ENCODE measurements around the gene NEURL1.
"Not testable (repeated sequence)": the region's sequence is repeated elsewhere in the genome, so short reads cannot be mapped to it uniquely, and the experiment has no call there.

Gene NEURL1

GRCh38 chr10:103602028-103602851 lies 108.7 kb downstream of the NEURL1 start:
- no peak overlapping the region for H3K27ac ChIP-seq
- no peak for TF ChIP-seq CTCF (conservative IDR thresholded peaks at IDR 0.05)
- TF ChIP-seq ZFX (IDR thresholded peaks at IDR 0.05), result no peak

- no peak overlapping the region for H3K27ac ChIP-seq
- TF ChIP-seq ZFX (IDR thresholded peaks at IDR 0.05), result no peak
- TF ChIP-seq CTCF (conservative IDR thresholded peaks at IDR 0.05), result no peak
These were observed 109.3 kb downstream of the NEURL1 start for GRCh38 chr10:103602852-103603155.

GRCh38 chr10:103603382-103603781 lies 109.9 kb downstream of the NEURL1 start:
- no peak for TF ChIP-seq CTCF (conservative IDR thresholded peaks at IDR 0.05)
- no peak for TF ChIP-seq ZFX (IDR thresholded peaks at IDR 0.05)

GRCh38 chr10:103605359-103606096 lies 112.0 kb downstream of the NEURL1 start:
- H3K27ac ChIP-seq, result no peak overlapping the region
- peak; percentile 68 for TF ChIP-seq CTCF (conservative IDR thresholded peaks at IDR 0.05)
- no peak for TF ChIP-seq ZFX (IDR thresholded peaks at IDR 0.05)

More at GRCh38 chr10:103603382-103603781, 109.9 kb downstream of the NEURL1 start:
- no peak overlapping the region for H3K27ac ChIP-seq

GRCh38 chr10:103606097-103606438 lies 112.6 kb downstream of the NEURL1 start:
- not testable (repeated sequence) for H3K27ac ChIP-seq

GRCh38 chr10:103607051-103607450 lies 113.5 kb downstream of the NEURL1 start:
- not testable (repeated sequence) for H3K27ac ChIP-seq

GRCh38 chr10:103608056-103608455 lies 114.6 kb downstream of the NEURL1 start:
- not testable (repeated sequence) for H3K27ac ChIP-seq

GRCh38 chr10:103609231-103610082 lies 116.0 kb downstream of the NEURL1 start:
- TF ChIP-seq ZFX (IDR thresholded peaks at IDR 0.05) (no peak), CTCF (conservative IDR thresholded peaks at IDR 0.05) (no peak)
- H3K27ac ChIP-seq, result no peak overlapping the region

All from C4-2B (cell line).